Endothelial cell of umbilical vein (primary cell): ENCODE data around the gene DEFB123.

Experiments
- EZH2 ChIP-seq: IDR thresholded peaks from 2 replicates; pipeline ENCODE4 v1.6.1; 2012; ENCODE audit warnings: borderline replicate concordance, low read depth, mild to moderate bottlenecking, moderate library complexity, low read length, inconsistent platforms; ENCODE audit not compliant: severe bottlenecking
- FOS ChIP-seq: IDR thresholded peaks from 2 replicates; pipeline ENCODE4 v1.6.1; 2011; ENCODE audit warnings: mild to moderate bottlenecking, low read length, moderate library complexity, borderline replicate concordance; ENCODE audit not compliant: insufficient read depth
- GATA2 ChIP-seq: IDR thresholded peaks from 2 replicates; pipeline ENCODE4 v1.7.0; 2011; ENCODE audit warnings: low read depth, mild to moderate bottlenecking, moderate library complexity, mixed read lengths, low read length; ENCODE audit not compliant: insufficient read length, insufficient read depth
- JUN ChIP-seq: IDR thresholded peaks from 2 replicates; pipeline ENCODE4 v1.6.1; 2011; ENCODE audit warnings: borderline replicate concordance, low read depth; ENCODE audit not compliant: insufficient read length, insufficient read depth
- MYC ChIP-seq: IDR thresholded peaks from one replicate; pipeline ENCODE4 v1.6.1; 2011; ENCODE audit warnings: mild to moderate bottlenecking, low read depth, low read length
- POLR2A ChIP-seq: IDR thresholded peaks from 2 replicates; pipeline ENCODE4 v1.6.1; 2012; ENCODE audit warnings: low read depth, mild to moderate bottlenecking, control low read depth, low read length
- POLR2AphosphoS5 ChIP-seq: IDR thresholded peaks from 2 replicates; pipeline ENCODE4 v1.6.1; 2012; ENCODE audit warnings: low read depth, mild to moderate bottlenecking, control low read depth, low read length, moderate library complexity; ENCODE audit not compliant: insufficient read depth
- TF ChIP-seq, protein P1 (sequence below), 2 donors: IDR thresholded peaks; 1 replicate in 1 of 2; 2 replicates in 1 of 2; pipeline ENCODE4 v1.5.1; 2011; ENCODE audit warnings: low read length in 2 of 2, mild to moderate bottlenecking in 2 of 2, moderate library complexity in 2 of 2, control low read depth in 1 of 2, inconsistent platforms in 1 of 2, low read depth in 1 of 2; ENCODE audit not compliant: insufficient read depth in 1 of 2; ENCODE audit errors: extremely low read depth in 1 of 2
- TF ChIP-seq, protein P2 (sequence below): IDR thresholded peaks from 2 replicates; pipeline ENCODE4 v1.6.1; 2011; ENCODE audit not compliant: insufficient read depth, insufficient read length

DNA sequence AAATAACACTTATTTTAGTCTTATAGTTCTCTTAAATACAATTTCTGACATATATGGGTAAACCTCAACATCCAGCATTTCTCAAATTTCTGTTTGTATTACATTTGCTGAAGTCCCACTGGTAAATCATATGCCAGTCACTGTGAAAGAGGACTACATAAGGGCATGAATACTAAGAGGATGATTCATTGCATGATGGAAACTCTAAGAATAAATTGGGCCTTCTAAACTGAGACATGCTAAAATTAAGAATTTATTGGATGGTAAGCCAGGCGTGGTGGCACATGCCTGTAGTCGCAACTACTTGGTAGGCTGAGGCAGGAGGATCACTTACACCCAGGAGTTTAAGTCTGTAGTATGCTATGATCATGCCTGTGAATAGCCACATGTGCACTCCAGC is 12.1 kb downstream of the DEFB123 start:
- TF ChIP-seq GATA2 (no peak), MYC (no peak), POLR2AphosphoS5 (no peak), POLR2A (no peak), EZH2 (no peak), FOS (no peak), JUN (no peak)
- TF ChIP-seq, protein P1, sequence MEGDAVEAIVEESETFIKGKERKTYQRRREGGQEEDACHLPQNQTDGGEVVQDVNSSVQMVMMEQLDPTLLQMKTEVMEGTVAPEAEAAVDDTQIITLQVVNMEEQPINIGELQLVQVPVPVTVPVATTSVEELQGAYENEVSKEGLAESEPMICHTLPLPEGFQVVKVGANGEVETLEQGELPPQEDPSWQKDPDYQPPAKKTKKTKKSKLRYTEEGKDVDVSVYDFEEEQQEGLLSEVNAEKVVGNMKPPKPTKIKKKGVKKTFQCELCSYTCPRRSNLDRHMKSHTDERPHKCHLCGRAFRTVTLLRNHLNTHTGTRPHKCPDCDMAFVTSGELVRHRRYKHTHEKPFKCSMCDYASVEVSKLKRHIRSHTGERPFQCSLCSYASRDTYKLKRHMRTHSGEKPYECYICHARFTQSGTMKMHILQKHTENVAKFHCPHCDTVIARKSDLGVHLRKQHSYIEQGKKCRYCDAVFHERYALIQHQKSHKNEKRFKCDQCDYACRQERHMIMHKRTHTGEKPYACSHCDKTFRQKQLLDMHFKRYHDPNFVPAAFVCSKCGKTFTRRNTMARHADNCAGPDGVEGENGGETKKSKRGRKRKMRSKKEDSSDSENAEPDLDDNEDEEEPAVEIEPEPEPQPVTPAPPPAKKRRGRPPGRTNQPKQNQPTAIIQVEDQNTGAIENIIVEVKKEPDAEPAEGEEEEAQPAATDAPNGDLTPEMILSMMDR (IDR thresholded peaks at IDR 0.05; ENCODE audit: extremely low read depth in 1 of 2, insufficient read depth in 1 of 2, low read depth in 1 of 2, low read length in 2 of 2), result no peak
- TF ChIP-seq, protein P2, sequence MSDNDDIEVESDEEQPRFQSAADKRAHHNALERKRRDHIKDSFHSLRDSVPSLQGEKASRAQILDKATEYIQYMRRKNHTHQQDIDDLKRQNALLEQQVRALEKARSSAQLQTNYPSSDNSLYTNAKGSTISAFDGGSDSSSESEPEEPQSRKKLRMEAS, result no peak
